ENCODE data around the gene KRT81.
"Not testable (repeated sequence)": the region's sequence is repeated elsewhere in the genome, so short reads cannot be mapped to it uniquely, and the experiment has no call there.

The KRT81 gene

DNA sequence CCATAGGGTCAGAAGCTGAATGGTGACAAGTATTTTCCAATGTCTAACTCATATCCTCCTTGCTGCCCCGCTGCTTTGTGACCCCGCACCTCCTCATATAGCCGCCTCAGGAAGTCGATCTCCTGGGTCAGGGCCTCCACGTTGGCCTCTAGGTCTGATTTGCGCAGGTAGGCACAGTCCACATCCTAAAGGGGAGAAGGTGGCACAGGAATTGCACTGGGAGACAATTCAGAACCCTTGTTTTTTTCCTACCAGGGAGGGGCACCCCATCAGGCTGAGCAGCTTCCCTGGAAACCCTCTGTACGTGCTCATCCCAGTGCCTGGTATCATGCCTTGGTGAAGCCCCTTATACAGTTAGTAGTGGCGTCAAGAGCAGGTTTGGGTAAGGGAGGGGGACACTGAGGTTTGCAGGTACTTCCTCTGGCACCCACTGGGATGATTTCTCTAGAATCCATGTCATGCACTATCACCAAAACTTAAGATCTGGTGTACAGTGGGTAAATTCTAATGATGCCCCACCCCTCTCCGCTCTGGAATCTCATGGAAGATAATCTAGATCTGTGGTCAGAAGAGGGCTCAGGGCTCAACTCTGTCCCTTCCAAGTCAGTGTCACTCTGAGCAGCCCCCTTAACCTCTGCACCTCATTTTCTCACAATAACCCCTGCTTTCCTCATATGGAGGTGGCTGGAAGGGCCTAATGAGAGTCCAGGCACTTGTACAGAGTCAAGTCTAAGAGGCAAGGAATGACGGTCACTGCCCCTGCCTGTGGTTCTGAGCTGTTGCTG lies 37.0 kb downstream of the KRT81 start:
- Histone ChIP-seq H2BK120ac (ENCODE audit: low read depth, low read length) (no peak overlapping the region), H2BK15ac (ENCODE audit: low read depth, poor library complexity, severe bottlenecking) (no peak overlapping the region), H3K4ac (ENCODE audit: low read depth in 1 of 2, low read length in 2 of 2) (no peak overlapping the region), H3K18ac (ENCODE audit: low read depth in 1 of 2, low read length in 2 of 2) (no peak overlapping the region), H3K79me1 (replicated peaks; ENCODE audit: low read length, poor library complexity, severe bottlenecking) (no peaks in the 10 kb centered on the region), H3K14ac (ENCODE audit: low read length in 2 of 2) (no peak overlapping the region), H3K4me3 (ENCODE audit: insufficient read depth in 1 of 2, low read depth in 1 of 2, low read length in 2 of 2) (no peak overlapping the region), H2AFZ (ENCODE audit: low read depth, low read length) (no peak overlapping the region), H2BK12ac (ENCODE audit: low read length in 2 of 2) (no peak overlapping the region), H3K9me3 (ENCODE audit: control insufficient read depth, low read length) (no peaks in the 10 kb centered on the region), H2AK5ac (ENCODE audit: low read length, severe bottlenecking) (peak overlapping the region; percentile 25), H3K4me2 (ENCODE audit: low read length, poor library complexity, severe bottlenecking) (no peak overlapping the region), H3K27ac (ENCODE audit: low read length, poor library complexity, severe bottlenecking) (no peak overlapping the region), H2BK5ac (ENCODE audit: low read depth, low read length, poor library complexity, severe bottlenecking) (no peak overlapping the region), H4K91ac (ENCODE audit: low read length) (no peak overlapping the region), H3K23ac (ENCODE audit: low read length in 2 of 2) (no peak overlapping the region), H3K36me3 (ENCODE audit: control insufficient read depth in 1 of 2, insufficient read depth in 2 of 2, low read depth in 1 of 2, low read length in 2 of 2) (no peaks in the 10 kb centered on the region), H3K9ac (ENCODE audit: low read length) (no peak overlapping the region), H3K27me3 (ENCODE audit: control insufficient read depth in 1 of 2, insufficient read depth in 1 of 2, low read length in 2 of 2) (peaks cover 6 to 88% of the 10 kb centered on the region in 2 experiments), H4K8ac (ENCODE audit: low read length) (no peak overlapping the region), H3K4me1 (ENCODE audit: control insufficient read depth, insufficient read depth, low read depth, low read length) (peaks cover 33% of the 10 kb centered on the region)
- DNase-seq = no peak
- 86% methylated on average over 9 of the region's 10 CpGs for WGBS

DNA sequence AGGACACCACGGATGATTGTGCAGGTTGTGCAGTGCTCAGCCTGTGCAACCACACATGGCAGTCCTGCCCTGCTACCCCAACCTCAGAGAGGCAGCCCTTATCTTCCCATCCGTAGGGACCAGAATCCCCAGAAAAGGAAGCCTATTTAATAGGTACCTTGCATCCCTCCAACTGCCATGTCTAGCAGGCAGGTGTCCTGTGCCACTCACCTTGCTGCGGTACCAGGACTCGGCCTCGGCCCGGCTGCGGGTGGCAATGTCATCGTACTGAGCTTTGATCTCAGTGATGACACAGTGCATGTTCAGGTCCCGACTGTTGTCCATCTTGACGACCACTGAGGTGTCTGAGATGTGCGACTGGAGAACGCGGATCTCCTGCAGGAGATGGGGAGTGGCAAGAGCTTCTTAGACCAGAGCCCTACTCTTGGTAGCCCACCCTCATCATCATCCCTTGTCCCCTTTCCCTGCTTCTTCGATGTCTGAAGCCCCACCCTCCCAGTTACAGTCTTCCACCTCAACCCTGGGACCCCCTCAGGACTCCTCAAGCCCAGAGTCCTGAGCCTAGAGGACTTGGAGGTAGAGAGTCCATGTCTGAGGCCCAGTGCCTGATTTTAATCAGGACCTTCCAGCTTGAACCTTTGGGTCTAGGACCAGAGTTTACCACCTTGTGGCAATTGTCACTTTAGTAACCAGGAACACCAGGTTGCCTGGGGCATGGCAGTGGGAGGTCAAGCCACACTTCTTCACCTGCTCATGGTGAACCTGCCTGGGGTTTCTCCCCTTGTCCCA lies 37.7 kb downstream of the KRT81 start:
- no peak overlapping the region for H3K27ac ChIP-seq (ENCODE audit: low read length, poor library complexity, severe bottlenecking)
- no peak overlapping the region for H3K4ac ChIP-seq (ENCODE audit: low read depth in 1 of 2, low read length in 2 of 2)

DNA sequence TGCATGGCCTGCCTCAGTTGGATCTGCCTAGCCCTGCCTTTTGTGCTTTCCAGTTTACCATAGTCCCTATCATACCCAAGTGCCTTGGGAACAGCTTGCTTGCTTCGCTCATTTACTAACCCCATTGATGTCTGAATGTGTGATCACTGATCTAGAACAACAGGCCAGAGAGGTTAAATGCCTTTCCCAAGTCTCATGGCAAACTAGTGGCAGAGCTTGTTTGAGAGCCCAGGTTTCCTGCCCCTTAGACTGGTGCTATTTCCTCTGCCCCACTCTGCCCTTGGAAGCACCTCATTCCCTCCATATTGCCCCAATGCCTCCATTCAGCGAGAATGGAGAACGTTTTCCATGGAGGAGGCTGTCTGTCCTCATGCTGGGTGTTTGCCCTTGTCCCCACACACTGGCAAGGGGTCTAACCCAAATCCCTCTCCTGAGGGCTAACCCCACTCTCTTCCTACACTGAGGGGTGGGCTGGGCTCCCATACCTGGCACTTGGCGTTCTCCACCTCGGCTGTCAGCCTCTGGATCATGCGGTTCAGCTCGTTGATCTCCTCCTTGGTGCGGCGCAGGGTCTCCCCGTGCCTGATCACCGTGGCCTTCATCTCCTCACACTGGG lies 38.5 kb downstream of the KRT81 start:
- H3K9me3 ChIP-seq (ENCODE audit: control insufficient read depth, low read length) = no peaks in the 10 kb centered on the region
- H2BK12ac ChIP-seq (ENCODE audit: low read length in 2 of 2) = no peak overlapping the region
- no peak overlapping the region for H2BK120ac ChIP-seq (ENCODE audit: low read depth, low read length)
- peaks cover 6 to 84% of the 10 kb centered on the region in 2 experiments for H3K27me3 ChIP-seq (ENCODE audit: control insufficient read depth in 1 of 2, insufficient read depth in 1 of 2, low read length in 2 of 2)
- DNase-seq = no peak
- 89% methylated on average over 11 of the region's 11 CpGs for WGBS
- no peak overlapping the region for H3K27ac ChIP-seq (ENCODE audit: low read length, poor library complexity, severe bottlenecking)
- H3K4me2 ChIP-seq (ENCODE audit: low read length, poor library complexity, severe bottlenecking) = no peak overlapping the region
- H3K9ac ChIP-seq (ENCODE audit: low read length) = no peak overlapping the region
- H2AFZ ChIP-seq (ENCODE audit: low read depth, low read length) = no peak overlapping the region
- no peak overlapping the region for H3K14ac ChIP-seq (ENCODE audit: low read length in 2 of 2)
- no peak overlapping the region for H2BK5ac ChIP-seq (ENCODE audit: low read depth, low read length, poor library complexity, severe bottlenecking)
- H3K36me3 ChIP-seq (ENCODE audit: control insufficient read depth in 1 of 2, insufficient read depth in 2 of 2, low read depth in 1 of 2, low read length in 2 of 2) = no peaks in the 10 kb centered on the region
- no peak overlapping the region for H3K4me3 ChIP-seq (ENCODE audit: insufficient read depth in 1 of 2, low read depth in 1 of 2, low read length in 2 of 2)
- no peak overlapping the region for H4K8ac ChIP-seq (ENCODE audit: low read length)
- H3K4me1 ChIP-seq (ENCODE audit: control insufficient read depth, insufficient read depth, low read depth, low read length) = peaks cover 40% of the 10 kb centered on the region
- H2BK15ac ChIP-seq (ENCODE audit: low read depth, poor library complexity, severe bottlenecking) = no peak overlapping the region
- H3K23ac ChIP-seq (ENCODE audit: low read length in 2 of 2) = no peak overlapping the region
- no peak overlapping the region for H3K4ac ChIP-seq (ENCODE audit: low read depth in 1 of 2, low read length in 2 of 2)
- H3K18ac ChIP-seq (ENCODE audit: low read depth in 1 of 2, low read length in 2 of 2) = no peak overlapping the region
- no peak overlapping the region for H2AK5ac ChIP-seq (ENCODE audit: low read length, severe bottlenecking)
- no peaks in the 10 kb centered on the region for H3K79me1 ChIP-seq (replicated peaks; ENCODE audit: low read length, poor library complexity, severe bottlenecking)
- H4K91ac ChIP-seq (ENCODE audit: low read length) = no peak overlapping the region

More for the DNA sequence above, 37.7 kb downstream of the KRT81 start:
- H3K36me3 ChIP-seq (ENCODE audit: control insufficient read depth in 1 of 2, insufficient read depth in 2 of 2, low read depth in 1 of 2, low read length in 2 of 2) = no peaks in the 10 kb centered on the region
- H2BK15ac ChIP-seq (ENCODE audit: low read depth, poor library complexity, severe bottlenecking) = no peak overlapping the region
- no peaks in the 10 kb centered on the region for H3K9me3 ChIP-seq (ENCODE audit: control insufficient read depth, low read length)
- H2AFZ ChIP-seq (ENCODE audit: low read depth, low read length) = no peak overlapping the region
- no peaks in the 10 kb centered on the region for H3K79me1 ChIP-seq (replicated peaks; ENCODE audit: low read length, poor library complexity, severe bottlenecking)
- H4K91ac ChIP-seq (ENCODE audit: low read length) = no peak overlapping the region
- 89% methylated on average over 14 of the region's 14 CpGs for WGBS
- peaks cover 6 to 88% of the 10 kb centered on the region in 2 experiments for H3K27me3 ChIP-seq (ENCODE audit: control insufficient read depth in 1 of 2, insufficient read depth in 1 of 2, low read length in 2 of 2)
- no peak overlapping the region for H3K9ac ChIP-seq (ENCODE audit: low read length)
- no peak for DNase-seq
- H3K4me1 ChIP-seq (ENCODE audit: control insufficient read depth, insufficient read depth, low read depth, low read length) = peaks cover 39% of the 10 kb centered on the region
- H2AK5ac ChIP-seq (ENCODE audit: low read length, severe bottlenecking) = peak overlapping the region; percentile 41
- H3K18ac ChIP-seq (ENCODE audit: low read depth in 1 of 2, low read length in 2 of 2) = no peak overlapping the region
- H2BK12ac ChIP-seq (ENCODE audit: low read length in 2 of 2) = no peak overlapping the region
- no peak overlapping the region for H3K14ac ChIP-seq (ENCODE audit: low read length in 2 of 2)
- H2BK5ac ChIP-seq (ENCODE audit: low read depth, low read length, poor library complexity, severe bottlenecking) = no peak overlapping the region
- H4K8ac ChIP-seq (ENCODE audit: low read length) = no peak overlapping the region
- H3K23ac ChIP-seq (ENCODE audit: low read length in 2 of 2) = no peak overlapping the region
- H3K4me3 ChIP-seq (ENCODE audit: insufficient read depth in 1 of 2, low read depth in 1 of 2, low read length in 2 of 2) = no peak overlapping the region
- no peak overlapping the region for H3K4me2 ChIP-seq (ENCODE audit: low read length, poor library complexity, severe bottlenecking)
- H2BK120ac ChIP-seq (ENCODE audit: low read depth, low read length) = no peak overlapping the region

DNA sequence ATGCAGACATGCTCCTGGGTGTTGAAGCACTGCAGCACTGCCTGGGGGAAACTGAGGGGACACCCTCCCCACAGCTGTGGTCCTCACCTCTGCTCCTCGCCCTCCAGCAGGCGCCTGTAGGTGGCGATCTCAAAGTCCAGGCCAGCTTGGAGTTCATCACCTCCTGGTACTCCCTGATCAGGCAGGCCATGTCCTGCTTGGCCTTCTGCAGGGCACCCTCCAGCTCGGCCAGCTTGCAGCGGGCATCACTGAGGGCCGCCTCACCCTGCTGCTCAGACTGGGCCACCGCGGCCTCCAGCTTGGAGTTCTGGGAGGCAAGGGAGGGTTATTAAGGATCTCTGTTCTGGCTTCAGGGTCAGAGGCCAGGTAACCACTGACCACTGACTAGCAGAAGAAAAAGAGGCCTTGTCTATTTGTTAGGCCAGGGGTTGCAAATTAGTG lies 39.1 kb downstream of the KRT81 start:
- H3K36me3 ChIP-seq (ENCODE audit: control insufficient read depth in 1 of 2, insufficient read depth in 2 of 2, low read depth in 1 of 2, low read length in 2 of 2); H3K14ac ChIP-seq (ENCODE audit: low read length in 2 of 2); H3K4me2 ChIP-seq (ENCODE audit: low read length, poor library complexity, severe bottlenecking); H2BK5ac ChIP-seq (ENCODE audit: low read depth, low read length, poor library complexity, severe bottlenecking); H2BK12ac ChIP-seq (ENCODE audit: low read length in 2 of 2); H3K4me3 ChIP-seq (ENCODE audit: insufficient read depth in 1 of 2, low read depth in 1 of 2, low read length in 2 of 2); H3K23ac ChIP-seq (ENCODE audit: low read length in 2 of 2); H3K4ac ChIP-seq (ENCODE audit: low read depth in 1 of 2, low read length in 2 of 2); H2AFZ ChIP-seq (ENCODE audit: low read depth, low read length); H2AK5ac ChIP-seq (ENCODE audit: low read length, severe bottlenecking); DNase-seq; H3K27ac ChIP-seq (ENCODE audit: low read length, poor library complexity, severe bottlenecking); H4K91ac ChIP-seq (ENCODE audit: low read length); H3K9me3 ChIP-seq (ENCODE audit: control insufficient read depth, low read length); H3K79me1 ChIP-seq (replicated peaks; ENCODE audit: low read length, poor library complexity, severe bottlenecking); H2BK120ac ChIP-seq (ENCODE audit: low read depth, low read length); H2BK15ac ChIP-seq (ENCODE audit: low read depth, poor library complexity, severe bottlenecking); H4K8ac ChIP-seq (ENCODE audit: low read length); H3K9ac ChIP-seq (ENCODE audit: low read length); H3K18ac ChIP-seq (ENCODE audit: low read depth in 1 of 2, low read length in 2 of 2): not testable (repeated sequence)
- H3K27me3 ChIP-seq (ENCODE audit: control insufficient read depth in 1 of 2, insufficient read depth in 1 of 2, low read length in 2 of 2) = peaks cover 3 to 77% of the 10 kb centered on the region in 2 experiments
- 56% methylated on average over 8 of the region's 8 CpGs for WGBS
- peaks cover 45% of the 10 kb centered on the region for H3K4me1 ChIP-seq (ENCODE audit: control insufficient read depth, insufficient read depth, low read depth, low read length)
